Activated effector memory CD4-positive, alpha-beta T cell treated with anti-CD3 and anti-CD28 coated beads, Interleukin-2, amount 50 U/mL, for 16 hours (primary cell): ENCODE data around the gene ABCB11.

Experiments
- DNase-seq: peaks from one replicate; pipeline ENCODE4 v3.0.0-alpha.2; 2020

Gene ABCB11

DNA sequence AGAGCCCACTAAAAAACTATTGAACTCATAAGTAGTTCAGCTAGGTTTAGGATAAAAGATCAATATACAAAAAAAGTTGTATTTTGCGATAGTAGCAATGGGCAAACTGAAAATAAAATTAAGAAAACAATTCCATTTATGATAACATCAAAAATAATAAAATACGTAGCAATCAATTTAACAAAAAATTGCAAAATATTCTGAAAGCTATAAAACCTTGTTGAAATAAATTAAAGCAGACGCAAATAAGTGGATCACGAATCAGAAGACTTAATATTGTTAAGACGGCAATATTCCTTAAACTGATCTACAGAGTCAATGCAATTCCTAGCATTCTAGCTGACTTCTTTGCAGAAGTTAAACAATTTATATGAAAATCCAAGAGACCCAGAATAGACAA lies 24.5 kb downstream of the ABCB11 start:
- no peak for DNase-seq

DNA sequence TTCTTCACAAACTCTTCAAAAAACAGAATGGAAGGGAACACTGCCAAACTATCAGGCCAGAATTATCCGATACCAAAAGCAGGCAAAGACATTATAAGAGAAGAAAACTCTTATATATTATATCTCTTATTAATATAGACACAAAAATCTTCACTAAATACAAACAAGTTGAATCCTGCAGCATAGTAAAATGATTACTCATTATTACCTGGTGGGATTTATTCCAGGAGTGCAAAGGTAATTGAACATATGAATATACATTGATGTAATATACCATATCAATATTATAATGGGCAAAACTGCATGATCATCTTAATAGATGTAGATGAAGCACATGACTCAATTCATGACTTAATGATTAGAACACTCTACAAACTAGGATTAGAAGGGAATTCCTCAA lies 25.1 kb downstream of the ABCB11 start:
- no peak for DNase-seq

DNA sequence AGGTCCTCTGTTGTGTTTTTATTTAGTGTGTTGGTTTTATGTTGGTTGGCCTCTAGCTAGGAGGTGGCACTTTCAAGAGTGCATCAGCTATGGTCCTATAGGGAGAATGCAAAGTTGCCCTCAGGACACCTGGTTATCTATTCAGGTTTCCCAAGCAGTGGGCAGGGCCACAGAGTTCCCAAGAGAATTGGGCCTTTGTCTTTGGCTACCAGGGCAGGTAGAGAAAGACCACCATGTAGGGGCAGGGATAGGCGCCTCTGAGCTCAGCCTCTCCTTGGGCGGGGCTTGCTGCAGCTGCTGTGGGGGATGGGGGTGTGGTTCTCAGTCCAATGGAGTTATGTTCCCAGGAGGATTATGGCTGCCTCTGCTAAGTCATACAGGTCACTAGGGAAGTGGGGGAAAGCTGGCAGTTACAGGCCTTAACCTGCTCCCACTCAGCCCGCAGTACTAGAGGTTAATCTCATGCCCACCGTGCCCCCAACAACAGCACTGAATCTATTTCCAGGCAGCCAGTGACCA lies 26.0 kb downstream of the ABCB11 start:
- no peak for DNase-seq

DNA sequence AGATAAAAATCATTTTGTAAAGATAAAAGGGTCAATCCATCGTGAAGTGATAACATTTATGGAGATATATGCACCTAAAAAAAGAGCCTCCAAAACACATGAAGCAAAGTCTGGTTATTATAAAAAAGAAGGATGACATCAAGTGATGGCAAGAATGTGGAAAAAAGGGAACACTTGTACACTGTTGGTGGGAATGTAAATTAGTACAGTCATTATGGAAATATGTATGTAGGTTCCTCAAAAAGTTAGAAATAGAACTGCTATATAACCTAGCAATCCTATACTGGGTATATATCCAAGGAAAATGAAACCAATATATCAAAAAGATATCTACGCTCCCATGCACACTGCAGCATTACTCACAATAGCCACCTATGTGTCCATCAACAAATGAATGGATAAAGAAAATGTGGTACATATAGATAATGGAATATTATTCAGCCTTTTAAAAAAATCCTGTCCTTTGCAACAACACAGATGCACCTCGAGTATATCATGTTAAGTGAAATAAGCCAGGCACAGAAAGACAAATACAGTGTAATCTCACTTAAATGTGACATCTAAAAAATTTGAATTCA lies 28.9 kb downstream of the ABCB11 start:
- no peak for DNase-seq

DNA sequence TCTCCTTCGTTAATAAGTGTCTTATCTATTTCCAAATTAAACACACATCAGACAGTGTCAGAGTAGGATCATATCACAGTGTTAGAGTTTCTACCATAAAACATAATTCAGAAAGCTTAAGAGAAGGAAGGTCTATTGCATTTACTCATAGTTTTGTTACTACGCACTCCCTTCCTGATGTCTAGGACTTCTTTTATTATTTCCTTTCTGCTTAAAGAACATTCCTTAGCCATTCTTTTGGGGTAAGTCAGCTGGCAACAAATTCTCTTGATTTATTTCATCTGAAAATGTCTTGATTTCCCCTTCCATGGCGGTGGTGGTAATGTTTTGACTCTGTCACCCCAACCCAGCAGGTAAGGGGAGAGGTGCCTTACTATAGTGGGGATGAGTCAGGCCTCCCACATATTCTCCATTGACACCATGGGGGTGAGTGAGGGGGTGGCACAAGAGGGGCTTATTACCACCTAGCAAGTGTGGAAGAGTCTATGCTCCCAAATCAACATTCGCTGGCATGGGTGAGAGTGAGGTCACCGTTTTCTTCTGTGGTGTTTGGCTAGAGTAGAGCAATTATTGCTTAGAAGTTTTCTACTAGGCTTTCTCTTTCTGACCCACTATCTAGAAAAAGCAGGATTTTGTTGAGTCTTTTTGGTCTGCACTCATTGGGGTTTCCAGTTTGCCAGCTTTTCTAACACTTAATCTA lies 29.9 kb downstream of the ABCB11 start:
- DNase-seq: no peak

DNA sequence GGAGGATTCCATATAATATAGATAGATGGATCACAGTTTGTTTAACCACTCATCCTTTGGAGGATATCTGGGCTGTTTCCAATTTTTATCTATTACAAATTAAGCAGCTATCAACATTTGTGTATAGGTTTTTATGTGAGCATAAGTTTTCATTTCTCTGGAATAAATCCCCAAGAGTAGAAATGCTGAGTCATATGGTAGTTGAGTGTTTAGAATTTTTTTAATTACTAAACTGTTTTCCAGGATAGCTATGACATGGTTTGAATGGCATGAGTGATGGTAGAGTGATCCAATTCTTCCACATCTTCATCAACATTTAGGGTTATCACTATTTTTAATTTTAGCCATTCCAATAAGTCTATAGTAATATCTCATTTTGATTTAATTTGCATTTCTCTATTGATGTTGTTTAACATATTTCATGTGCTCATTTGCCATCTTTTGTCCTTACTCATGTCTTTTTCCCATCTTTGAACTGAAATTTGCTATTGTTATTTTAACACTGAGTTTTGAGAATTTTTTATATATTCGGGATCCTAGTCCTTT lies 31.4 kb downstream of the ABCB11 start:
- DNase-seq: no peak

DNA sequence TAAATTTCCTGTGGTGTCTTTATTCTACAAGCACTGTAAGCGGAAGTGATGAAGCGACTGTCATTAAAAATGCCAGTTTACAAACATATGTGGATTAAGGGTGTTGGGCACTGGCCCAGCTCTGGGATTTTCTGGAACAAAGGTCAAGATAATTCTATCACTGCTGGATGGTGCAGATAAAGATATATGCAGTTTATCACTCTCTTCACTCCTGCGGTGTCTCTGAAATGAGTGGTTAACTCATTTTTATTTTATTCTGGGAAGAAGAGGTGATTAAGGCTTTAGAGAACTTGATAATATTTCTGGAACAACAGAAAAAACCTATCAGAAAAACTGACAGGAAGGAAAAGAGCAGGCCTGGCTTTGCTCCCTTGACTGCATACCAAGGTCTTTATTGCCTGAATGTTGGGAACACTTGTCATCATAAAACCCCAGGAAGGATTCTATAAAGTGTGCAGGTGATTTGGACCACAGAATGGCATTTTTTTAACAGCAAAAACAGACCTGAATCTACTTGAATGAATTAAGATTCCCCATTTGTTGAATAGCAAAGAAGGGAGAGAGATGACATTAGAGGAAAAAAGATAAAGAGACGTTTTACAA lies 32.4 kb downstream of the ABCB11 start:
- DNase-seq: no peak

DNA sequence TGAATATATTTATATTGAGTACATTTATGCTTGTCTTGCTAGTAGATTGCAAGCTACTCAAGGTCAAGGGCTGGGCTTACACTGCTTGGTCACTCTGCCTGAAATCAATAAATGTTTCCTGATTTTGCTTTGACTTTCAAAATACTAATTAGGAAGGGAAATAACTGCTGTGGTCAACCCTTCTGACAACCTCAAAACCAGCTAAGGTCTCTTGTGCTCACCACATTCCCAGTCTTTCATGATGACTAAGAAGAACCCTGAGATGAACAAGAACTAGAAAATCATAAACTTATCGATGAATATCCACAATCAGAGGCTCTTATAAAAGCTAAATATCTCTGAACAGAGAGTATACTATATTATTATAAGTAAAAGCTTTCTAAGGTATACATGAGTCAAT lies 33.3 kb downstream of the ABCB11 start:
- no peak for DNase-seq

DNA sequence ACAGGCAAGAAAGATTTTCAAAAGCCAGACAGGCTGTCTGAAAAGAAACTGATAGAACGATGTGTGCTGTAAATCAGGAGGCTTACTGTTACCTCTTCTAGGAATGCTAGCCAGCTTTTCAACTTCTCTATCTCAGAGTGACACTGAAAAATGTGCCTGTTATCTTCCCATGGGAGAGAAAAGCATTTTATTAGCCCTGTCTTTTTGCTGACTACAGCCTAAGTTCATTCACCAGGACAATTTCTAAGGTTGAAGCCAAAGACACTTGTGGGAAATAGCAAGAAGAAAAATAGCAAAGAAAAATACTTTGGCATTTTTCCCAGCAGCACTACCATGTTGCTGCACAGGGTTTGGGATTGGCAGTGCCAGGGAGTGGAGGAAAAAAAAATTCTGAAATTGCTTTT lies 34.0 kb downstream of the ABCB11 start:
- DNase-seq: no peak

DNA sequence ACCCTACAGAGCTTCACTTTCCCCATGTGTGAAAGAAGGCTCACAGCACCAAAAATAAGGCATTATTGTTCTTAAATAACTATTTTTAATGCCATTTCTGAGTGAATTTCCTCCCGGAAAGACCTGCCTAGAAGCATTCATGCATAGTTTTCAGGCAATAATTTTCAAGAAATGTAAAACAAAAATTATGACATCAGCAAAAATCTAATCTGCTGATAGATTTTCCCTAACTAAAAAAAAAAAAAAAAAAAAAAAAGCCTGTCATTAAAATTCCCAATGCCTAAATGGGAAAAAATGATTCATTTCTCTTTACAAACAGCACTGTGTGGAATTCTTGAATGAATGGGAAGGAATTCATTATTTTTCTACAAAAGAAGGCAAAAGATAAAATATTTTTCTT lies 35.4 kb downstream of the ABCB11 start:
- no peak for DNase-seq

DNA sequence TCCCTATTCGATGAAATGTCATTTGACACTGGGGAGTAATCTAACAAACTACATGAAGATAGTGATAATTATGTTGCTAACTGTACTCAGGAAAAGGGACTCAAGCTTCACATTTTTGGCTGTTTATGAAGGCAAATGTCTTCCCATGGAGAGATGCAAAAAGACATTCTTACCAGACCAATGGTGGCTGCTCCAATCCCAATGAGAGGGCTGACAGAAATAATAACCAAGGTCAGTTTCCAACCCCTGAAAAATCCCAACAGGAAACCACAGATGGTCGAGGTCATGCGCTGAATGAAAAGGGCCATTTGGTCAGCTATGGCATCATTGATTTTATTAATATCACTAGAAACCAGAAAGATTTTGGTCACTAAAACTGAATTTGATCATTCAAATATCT lies 37.6 kb downstream of the ABCB11 start:
- DNase-seq: no peak

DNA sequence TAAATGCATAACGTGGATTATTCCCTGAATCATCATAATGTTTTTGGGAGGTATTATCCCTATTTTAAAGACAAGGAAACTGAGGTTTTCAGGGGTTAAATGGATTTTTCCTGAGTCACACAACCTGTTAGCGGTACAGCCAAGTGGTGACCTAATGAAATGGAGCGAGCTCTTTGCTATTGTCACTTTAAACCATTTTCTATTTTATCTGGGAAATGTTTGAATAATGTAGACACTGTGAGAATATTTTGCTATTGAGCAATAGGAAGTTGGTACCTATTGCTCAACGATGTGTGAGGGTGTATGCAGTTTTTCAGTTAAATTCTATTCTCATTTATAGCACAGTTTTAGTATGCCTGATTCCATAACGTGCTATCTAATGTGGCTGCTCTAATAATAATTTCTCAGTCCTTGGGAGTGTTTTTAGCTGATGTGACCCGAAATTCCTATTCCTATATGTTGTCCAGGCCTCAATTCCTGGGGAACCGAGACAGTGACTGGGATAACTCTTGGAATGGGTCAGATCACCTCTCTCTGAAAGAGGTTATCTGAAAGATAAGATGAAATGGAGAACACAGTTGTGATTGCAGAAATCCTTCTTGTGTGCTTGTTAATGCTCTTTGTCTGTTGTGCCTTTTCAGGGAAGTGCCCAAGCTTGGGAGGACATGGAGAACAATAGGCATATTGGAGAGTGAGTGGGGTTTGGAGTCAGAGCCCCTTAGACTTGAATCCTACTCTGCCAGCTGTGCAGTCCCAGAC lies 38.4 kb downstream of the ABCB11 start:
- no peak for DNase-seq

DNA sequence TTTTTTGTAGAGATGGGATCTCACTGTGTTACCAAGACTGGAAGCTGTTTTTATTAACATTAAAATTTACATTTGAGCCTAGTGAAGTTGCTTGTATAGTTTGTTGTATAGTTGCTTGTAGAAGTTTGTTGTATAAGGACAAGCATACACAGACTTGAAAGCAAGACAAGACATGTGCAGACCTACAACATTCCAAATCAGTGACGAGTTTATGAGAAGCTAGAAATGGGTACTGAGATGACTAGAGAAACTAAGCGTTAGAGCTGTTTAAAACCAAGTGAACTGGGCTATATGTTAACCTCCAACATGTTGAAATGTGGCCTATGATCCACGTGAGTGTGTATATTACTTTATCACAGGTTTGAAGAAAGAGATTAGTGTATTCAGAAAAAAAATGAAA lies 39.1 kb downstream of the ABCB11 start:
- DNase-seq: no peak

DNA sequence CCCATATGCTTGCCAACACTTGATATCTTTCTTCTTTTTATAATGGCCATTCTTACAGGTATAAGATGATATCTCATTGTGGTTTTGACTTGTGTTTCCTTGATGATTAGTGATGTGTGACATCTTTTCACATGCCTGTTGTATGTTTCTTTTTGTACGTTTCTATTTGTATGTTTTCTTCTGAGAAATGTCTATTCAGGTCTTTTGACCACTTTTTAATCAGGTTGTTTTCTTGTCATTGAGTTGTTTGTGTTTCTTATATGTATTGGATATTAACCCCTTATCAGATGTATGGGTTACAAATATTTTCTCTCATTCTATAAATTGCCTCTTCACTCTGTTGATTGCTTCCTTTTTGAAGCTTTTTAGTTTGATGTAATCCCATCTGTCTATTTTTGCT lies 42.4 kb downstream of the ABCB11 start:
- DNase-seq: no peak

DNA sequence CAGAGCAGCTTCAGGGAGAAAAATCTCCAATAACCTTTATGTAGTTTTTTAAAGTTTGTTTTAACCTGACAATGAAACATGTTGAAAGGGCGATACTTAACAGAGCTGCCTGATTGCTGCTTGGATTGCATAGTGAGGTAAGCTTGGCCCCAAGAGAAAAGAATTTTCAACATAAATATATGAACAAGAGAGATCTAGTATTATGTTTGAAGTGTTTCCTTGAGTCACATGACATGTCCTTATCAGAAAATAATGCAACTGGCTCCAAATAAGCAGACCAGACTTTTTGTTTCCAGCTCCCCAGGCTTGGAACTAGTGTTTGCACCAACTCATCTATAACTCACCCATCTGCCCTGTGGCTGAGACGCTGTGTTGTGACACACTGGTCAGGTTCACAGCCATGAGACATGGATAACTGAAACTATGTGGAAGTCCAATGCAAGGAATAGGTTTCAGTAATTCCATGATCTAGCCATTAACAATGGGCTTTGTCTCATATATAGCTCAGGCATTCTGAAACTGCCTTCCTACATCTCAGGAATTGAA lies 44.7 kb downstream of the ABCB11 start:
- no peak for DNase-seq

DNA sequence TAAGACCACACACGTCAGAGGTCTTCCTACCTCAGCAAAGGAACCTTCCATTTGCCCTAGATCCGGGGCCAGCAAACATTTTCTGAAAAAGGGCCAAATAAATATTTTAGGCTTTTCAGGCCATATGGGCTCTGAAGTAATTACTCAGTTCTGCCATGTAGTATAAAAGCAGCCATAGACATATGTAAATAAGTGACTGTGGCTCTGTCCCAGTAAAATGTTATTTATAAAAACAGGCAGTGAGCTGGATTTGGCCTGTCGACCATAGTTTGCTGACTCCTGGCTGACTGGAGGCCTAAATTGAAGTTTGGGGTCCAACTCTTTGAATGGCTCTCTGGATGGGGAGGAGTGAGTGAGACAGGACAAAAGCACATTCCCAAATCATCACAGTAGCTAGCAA lies 49.5 kb downstream of the ABCB11 start:
- no peak for DNase-seq

DNA sequence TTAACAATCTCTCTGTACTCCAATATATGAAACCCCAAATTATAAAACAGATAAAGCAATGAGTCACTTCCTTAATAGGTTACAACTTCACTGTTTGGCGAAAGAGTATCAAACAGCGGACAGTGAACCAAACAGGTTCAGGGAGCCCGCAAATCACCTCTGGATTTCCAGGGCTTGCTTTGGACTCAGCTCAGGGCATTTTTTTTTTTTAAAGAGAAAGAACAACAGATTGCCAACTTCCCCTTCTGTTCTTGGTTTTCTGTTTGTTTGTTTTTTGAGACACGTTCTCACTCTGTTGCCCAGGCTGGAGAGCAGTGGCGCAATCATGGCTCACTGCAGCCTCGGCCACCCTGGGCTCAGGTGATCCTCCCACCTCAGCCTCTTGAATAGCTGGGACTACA lies 52.7 kb downstream of the ABCB11 start:
- no peak for DNase-seq

DNA sequence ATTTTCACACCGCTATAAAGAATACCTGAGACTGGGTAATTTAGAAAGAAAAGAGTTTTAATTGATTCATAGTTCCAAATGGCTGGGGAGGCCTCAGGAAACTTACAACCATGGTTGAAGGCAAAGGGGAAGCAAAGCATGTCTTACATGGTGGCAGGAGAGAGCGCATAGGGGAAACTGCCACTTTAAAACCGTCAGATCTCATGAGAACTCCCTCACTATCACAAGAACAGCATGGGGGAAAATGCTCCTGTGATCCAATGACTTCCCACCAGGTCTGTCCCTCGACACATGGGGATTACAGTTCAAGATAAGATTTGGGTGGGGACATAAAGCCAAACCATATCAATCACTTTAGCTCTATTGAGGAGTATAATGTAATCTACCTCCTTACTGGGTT lies 53.5 kb downstream of the ABCB11 start:
- no peak for DNase-seq

DNA sequence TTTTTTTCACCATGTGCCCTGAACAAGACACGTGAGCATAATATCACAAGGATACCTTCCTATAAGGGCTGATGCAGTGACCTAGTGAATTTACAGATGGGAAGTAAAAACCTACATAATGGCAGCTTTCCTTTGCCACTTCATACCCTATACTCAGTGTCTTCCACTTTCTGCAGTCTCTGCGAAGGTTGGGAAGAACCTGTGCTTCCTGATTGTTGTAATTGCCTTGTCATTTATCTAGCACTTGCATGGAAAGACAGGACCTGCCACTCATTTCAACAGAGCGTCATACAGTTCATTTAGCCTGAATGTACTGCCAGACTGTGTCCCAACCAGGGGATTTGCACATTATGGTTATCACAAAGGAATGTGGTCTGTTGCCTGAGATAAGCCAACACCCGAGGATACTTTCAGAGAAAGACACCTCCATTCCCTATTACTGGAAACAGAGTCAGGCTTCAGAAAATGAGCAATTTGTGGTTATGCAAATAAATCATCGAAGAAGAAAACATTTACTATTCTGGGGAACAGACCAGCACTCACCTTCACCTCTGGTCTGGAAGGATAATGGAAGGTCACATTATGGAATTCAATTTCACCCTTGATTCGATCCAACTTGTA lies 55.0 kb downstream of the ABCB11 start:
- DNase-seq: no peak

DNA sequence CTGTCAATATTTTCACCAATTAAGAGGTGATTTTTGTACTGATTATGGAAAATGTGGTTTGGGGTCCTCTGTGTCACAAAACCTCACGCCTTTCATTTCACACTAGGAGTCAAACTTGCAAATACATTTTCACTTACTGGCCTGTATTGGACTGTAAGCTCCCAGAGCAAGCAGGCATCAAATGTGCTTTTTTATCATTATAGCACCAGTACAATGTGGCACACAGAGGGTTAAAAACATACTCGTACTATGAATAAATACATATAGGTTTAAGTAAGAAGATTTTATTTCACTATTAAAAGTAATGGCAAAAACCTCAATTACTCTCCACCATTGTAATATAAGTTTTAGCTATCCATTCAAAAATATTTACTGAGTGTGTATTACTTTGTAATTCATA lies 56.7 kb downstream of the ABCB11 start:
- no peak for DNase-seq

DNA sequence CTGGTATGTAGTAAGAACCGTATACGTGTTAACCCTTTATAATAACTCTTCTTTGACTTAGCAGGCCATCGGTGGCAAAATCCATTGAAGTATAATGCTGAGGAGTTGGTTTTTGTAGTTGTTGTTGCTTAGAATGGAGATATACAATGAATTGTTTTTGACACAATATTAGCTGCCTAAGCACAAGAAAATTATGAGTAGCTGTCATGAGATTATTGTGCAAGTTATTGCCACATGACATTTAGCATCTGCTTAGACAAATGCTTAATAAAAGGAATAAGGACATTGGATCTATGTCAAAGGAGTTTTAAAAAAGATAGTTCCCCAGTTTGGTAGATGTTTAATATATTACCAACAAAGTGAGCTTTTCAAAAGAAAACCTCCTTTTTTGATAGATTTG lies 59.9 kb downstream of the ABCB11 start:
- DNase-seq: no peak

DNA sequence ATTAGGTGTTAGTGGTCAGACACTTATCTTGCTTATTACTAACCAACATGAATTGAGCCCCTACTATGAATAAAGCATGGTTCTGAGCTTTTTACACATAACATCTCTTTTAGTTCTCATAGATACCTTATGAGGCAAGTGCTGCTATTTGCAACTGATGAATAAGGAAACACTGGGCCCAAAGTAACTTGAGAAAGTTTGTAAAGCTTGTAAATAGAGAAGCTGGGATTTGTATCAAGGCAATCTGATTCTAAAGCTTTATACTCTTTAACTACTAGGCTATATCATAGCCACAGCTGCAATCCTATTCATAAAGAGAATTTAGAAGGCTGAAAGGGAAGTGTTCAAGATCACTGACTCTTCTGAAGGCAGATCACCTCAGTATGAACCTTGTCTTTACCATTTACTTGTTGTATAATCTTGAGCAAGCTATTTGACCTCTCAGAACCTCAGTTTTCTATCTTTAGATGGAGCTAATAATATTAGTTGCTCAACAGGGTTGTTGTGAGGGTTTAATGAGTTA lies 60.4 kb downstream of the ABCB11 start:
- no peak for DNase-seq

DNA sequence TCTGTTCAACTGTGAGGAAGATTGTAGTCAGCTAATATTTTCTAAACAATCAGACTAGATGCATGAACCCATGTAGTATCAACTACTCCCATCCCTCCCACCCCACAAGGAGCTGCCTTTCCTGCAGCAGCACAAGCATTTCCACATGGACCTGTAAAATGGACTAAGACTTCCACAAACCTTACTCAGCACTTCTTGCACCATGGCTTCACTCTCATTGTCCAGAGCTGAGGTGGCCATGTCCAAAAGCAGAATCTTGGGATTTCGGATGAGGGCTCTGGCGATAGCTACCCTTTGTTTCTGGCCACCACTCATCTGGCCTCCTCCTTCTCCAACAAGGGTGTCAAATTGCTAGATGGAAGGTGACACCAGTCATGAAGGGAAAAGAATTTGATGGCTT lies 61.3 kb downstream of the ABCB11 start:
- DNase-seq: no peak
